Chondrocyte (in vitro differentiated cells): ENCODE data around the gene ARIH1. TPM values are rescaled to one million over a fixed set of nuclear protein-coding genes. Genes with fewer than 3 reads are reported as not detected.
A peak's percentile ranks its signal among the peaks of the same experiment; 100 is the strongest.

ENCODE experiments used
- DNase-seq: peaks from one replicate; pipeline ENCODE4 v3.0.0; 2021; ENCODE audit warnings: mixed read lengths, low spot score
- H3K27ac Mint-ChIP-seq: one replicate; pipeline ENCODE4 v1.8.0; 2021; ENCODE audit warnings: mild to moderate bottlenecking, moderate library complexity, mixed read lengths; ENCODE audit not compliant: unreplicated experiment
- H3K27me3 Mint-ChIP-seq: 2 replicates; pipeline ENCODE4 v1.8.0; 2021; ENCODE audit warnings: low read depth, mixed read lengths
- H3K36me3 Mint-ChIP-seq: 2 replicates; pipeline ENCODE4 v1.8.0; 2021; ENCODE audit warnings: low read depth, mixed read lengths
- H3K4me1 Mint-ChIP-seq: 2 replicates; pipeline ENCODE4 v1.8.0; 2021; ENCODE audit warnings: low read depth, mild to moderate bottlenecking, mixed read lengths
- H3K4me3 Mint-ChIP-seq: one replicate; pipeline ENCODE4 v1.8.0; 2021; ENCODE audit warnings: mild to moderate bottlenecking, moderate library complexity, mixed read lengths; ENCODE audit not compliant: unreplicated experiment
- H3K9me3 Mint-ChIP-seq: 2 replicates; pipeline ENCODE4 v1.8.0; 2021; ENCODE audit warnings: low read depth, mixed read lengths
- total RNA-seq: library from RNA; stranded (reverse); gene quantifications from 3 replicates; pipeline ENCODE4 v1.2.1, GENCODE V29; 2021
- TF ChIP-seq, protein P1 (sequence below): fragments of 200-600 bp; sonication (generic); IDR thresholded peaks from 2 replicates; pipeline ENCODE4 v1.5.0; 2021; ENCODE audit warnings: antibody characterized with exemption, mild to moderate bottlenecking, moderate library complexity

ARIH1 gene
- total RNA-seq, 1 donor from 2014 or later: 164 TPM

DNA sequence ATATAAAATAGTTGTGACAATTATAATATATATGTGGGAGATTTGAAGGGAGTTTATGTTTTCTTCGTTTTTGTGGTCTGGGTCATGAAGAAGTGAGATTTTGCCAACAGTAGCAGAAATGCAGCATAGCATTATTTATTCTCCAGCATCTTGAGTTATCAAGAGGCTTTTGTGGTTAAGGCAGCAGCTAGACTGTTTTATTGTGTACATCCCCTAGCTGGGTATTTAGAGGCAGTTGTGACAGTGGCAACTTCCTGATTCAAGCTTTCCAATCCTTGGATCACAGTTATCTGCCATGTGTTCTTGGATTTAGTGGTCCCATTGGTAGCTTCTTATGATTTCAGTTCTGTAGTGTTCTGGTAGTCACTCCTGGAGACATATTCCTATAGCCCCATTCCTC, 29.0 kb downstream of the ARIH1 start:
- Mint-ChIP-seq H3K4me1 (peaks cover 36% of the 10 kb centered on the region), H3K9me3 (no peaks in the 10 kb centered on the region), H3K27me3 (no peaks in the 10 kb centered on the region), H3K27ac (no peak overlapping the region), H3K36me3 (no peaks in the 10 kb centered on the region), H3K4me3 (no peak overlapping the region)
- DNase-seq: no peak
- TF ChIP-seq, protein P1, sequence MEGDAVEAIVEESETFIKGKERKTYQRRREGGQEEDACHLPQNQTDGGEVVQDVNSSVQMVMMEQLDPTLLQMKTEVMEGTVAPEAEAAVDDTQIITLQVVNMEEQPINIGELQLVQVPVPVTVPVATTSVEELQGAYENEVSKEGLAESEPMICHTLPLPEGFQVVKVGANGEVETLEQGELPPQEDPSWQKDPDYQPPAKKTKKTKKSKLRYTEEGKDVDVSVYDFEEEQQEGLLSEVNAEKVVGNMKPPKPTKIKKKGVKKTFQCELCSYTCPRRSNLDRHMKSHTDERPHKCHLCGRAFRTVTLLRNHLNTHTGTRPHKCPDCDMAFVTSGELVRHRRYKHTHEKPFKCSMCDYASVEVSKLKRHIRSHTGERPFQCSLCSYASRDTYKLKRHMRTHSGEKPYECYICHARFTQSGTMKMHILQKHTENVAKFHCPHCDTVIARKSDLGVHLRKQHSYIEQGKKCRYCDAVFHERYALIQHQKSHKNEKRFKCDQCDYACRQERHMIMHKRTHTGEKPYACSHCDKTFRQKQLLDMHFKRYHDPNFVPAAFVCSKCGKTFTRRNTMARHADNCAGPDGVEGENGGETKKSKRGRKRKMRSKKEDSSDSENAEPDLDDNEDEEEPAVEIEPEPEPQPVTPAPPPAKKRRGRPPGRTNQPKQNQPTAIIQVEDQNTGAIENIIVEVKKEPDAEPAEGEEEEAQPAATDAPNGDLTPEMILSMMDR: no peak

DNA sequence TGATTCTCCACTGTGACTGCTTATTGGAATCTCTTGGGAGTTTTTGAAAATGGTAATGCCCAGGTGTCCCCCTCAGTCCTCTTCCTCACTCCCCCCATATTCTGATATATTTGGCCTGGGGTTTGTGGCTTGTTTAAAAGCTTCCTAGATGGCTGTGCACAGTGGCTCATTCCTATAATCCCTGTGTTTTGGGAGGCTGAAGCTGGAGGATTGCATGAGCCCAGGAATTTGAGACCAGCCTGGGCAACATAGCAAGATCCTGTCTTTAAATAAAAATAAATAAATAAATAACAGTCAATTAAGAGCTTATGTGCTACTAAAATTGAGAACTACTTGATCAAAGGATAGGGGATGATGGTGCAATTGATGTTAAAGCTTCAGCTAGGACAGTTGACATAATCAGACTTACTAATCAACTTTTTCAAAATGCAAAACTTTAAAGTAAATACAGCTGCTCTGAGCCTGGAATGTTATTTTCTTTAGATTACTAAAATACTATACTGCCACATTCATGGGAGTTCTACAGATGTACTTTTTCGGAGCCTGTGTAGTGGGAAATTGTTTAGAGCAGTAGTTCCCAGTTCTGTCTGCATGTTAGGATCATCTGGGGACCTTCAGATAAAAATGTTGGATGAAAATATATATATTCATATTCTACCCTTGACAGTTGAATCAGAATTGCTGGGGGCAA, 33.4 kb downstream of the ARIH1 start:
- TF ChIP-seq, protein P1: no peak
- no peaks in the 10 kb centered on the region for H3K36me3 Mint-ChIP-seq
- DNase-seq: no peak

DNA sequence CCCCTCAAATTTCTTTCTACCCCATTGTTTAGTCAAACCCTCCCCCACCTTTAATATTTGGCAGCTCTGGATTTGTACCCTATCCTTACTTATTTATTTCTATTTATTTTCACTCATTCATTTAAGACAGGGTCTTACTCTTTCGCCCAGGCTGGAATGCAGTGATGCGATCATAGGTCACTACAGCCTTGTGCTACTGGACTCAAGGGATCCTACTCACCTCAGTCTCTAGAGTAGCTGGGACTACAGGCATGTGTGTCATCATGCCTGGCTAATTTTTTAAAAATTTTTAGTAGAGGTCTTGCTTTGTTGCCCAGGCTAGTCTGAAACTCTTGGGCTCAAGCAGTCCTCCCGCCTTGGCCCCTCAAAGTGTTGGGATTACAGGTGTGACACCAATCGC, 35.4 kb downstream of the ARIH1 start:
- TF ChIP-seq, protein P1: no peak
- no peak for DNase-seq
- Mint-ChIP-seq H3K27ac (no peak overlapping the region), H3K36me3 (no peaks in the 10 kb centered on the region), H3K27me3 (no peaks in the 10 kb centered on the region), H3K9me3 (no peaks in the 10 kb centered on the region), H3K4me3 (no peak overlapping the region), H3K4me1 (peaks cover 41% of the 10 kb centered on the region)

More for the DNA sequence above, 33.4 kb downstream of the ARIH1 start:
- Mint-ChIP-seq H3K9me3 (no peaks in the 10 kb centered on the region), H3K27ac (peak overlapping the region; percentile 61), H3K4me1 (peaks cover 42% of the 10 kb centered on the region), H3K27me3 (no peaks in the 10 kb centered on the region), H3K4me3 (no peak overlapping the region)

DNA sequence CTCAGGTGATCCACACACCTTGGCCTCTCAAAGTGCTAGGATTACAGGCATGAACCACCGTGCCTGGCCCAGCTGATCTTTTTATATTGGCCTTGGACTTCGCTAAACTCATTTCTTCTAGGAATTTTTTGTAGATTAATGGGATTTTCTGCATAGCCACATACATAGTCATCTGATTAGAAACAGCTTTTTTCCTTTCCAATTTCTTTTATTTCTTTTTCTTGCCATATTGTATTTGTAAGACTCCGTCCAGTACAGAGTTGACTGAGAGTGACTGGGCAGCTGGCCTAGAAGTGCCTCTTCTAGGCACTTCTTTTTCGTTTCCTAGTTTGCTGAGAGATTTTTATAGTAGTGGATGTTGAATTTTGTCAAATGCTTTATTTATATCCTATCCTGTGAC, 37.4 kb downstream of the ARIH1 start:
- Mint-ChIP-seq H3K9me3 (no peaks in the 10 kb centered on the region), H3K27me3 (no peaks in the 10 kb centered on the region), H3K27ac (no peak overlapping the region), H3K4me3 (no peak overlapping the region), H3K4me1 (peaks cover 52% of the 10 kb centered on the region), H3K36me3 (no peaks in the 10 kb centered on the region)
- no peak for DNase-seq
- TF ChIP-seq, protein P1: no peak

DNA sequence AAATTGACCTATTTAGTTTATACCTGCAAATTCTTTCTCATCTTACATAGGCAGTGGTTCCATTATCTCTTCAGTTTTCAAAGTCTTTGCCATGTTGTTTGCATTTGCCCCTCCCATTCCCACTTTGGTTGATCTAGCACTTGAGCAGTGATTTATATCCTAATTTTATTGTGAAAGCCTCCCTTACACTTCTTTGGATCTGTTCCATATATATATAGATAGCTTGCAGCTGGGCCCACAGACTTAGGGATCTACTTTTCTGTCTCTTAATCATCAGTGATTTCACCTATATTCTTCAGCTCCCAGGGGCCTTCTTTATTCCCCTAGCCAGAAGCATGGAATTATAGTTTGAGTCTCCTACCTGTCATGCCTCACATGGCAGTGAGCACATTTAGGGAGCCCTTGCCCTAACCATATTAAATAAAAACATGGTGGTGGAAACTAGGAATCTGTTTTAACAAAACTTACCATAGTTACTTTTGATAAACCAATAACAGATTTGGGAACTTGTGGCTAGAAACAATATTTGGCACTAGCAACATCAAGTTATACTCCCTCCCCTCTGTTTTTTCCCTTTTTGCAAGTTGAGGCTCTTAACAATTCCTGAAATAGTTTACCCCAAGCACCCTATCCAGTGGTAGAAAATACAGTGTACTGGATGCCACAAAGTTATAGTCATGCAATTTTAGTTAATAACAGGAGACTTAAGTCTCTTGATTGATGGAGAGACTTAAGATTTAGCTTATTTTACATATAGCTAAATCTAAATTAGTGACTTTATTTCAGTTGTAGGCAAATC, 41.7 kb downstream of the ARIH1 start:
- Mint-ChIP-seq H3K9me3 (no peaks in the 10 kb centered on the region), H3K27ac (peak overlapping the region; percentile 50), H3K4me1 (peaks cover 46% of the 10 kb centered on the region), H3K36me3 (no peaks in the 10 kb centered on the region), H3K27me3 (no peaks in the 10 kb centered on the region), H3K4me3 (no peak overlapping the region)
- DNase-seq: no peak
- TF ChIP-seq, protein P1: no peak
